Right lobe of liver (tissue), 4 donors: ENCODE data around the gene EDN2.

ENCODE experiments used
- POLR2A ChIP-seq: fragments of 450-650 bp; IDR thresholded peaks from one replicate; pipeline ENCODE4 v1.6.1; 2017; ENCODE audit warnings: antibody characterized with exemption, mild to moderate bottlenecking
- TF ChIP-seq, protein P1 (sequence below), 4 donors: fragments of 200-600 bp in 3 of 4; fragments of 450-650 bp in 1 of 4; IDR thresholded peaks; one replicate each; pipeline versions ENCODE4 v1.5.1 to v1.8.0; 2016 to 2022; ENCODE audit warnings: antibody characterized with exemption in 4 of 4, mild to moderate bottlenecking in 2 of 4
- donor health status: DM: no; HTN: no; CAD: no.
- donor health status: DM: no; HTN: no; CAD: no.
- donor health status: DM: no; HTN: yes; CAD: no.

- TF ChIP-seq, protein P1, sequence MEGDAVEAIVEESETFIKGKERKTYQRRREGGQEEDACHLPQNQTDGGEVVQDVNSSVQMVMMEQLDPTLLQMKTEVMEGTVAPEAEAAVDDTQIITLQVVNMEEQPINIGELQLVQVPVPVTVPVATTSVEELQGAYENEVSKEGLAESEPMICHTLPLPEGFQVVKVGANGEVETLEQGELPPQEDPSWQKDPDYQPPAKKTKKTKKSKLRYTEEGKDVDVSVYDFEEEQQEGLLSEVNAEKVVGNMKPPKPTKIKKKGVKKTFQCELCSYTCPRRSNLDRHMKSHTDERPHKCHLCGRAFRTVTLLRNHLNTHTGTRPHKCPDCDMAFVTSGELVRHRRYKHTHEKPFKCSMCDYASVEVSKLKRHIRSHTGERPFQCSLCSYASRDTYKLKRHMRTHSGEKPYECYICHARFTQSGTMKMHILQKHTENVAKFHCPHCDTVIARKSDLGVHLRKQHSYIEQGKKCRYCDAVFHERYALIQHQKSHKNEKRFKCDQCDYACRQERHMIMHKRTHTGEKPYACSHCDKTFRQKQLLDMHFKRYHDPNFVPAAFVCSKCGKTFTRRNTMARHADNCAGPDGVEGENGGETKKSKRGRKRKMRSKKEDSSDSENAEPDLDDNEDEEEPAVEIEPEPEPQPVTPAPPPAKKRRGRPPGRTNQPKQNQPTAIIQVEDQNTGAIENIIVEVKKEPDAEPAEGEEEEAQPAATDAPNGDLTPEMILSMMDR (IDR thresholded peaks at IDR 0.05) = no peak
- TF ChIP-seq POLR2A = no peak
These were observed 2.3 kb downstream of the EDN2 start for GRCh38 chr1:41482001-41482765.
